GM21447 (cell line): ENCODE results near the gene GNPTAB.

Source experiments
- ATAC-seq: cut with Tn5 transposase; IDR thresholded peaks from one replicate; pipeline ENCODE4 v1.9.1; 2021; ENCODE audit not compliant: unreplicated experiment

Gene GNPTAB

DNA sequence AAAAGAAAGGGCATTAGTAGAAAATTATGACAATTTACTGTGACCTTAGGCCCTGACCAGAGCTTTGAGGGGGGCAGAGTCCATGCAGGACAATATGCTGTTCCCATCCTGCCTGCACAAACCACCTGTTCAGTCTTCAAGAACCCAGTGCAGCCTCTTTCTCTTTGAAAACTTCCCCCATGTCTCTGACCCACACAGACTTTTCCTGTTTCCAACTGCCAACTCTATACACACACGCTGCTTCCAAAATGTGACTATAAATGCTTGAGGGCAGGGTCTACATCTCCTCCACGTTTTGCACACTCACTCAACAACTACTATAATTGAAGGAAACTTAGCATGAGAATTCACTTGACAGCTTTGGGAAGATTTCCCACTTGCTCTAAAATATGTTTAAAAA lies 54.9 kb downstream of the GNPTAB start:
- no peak for ATAC-seq

DNA sequence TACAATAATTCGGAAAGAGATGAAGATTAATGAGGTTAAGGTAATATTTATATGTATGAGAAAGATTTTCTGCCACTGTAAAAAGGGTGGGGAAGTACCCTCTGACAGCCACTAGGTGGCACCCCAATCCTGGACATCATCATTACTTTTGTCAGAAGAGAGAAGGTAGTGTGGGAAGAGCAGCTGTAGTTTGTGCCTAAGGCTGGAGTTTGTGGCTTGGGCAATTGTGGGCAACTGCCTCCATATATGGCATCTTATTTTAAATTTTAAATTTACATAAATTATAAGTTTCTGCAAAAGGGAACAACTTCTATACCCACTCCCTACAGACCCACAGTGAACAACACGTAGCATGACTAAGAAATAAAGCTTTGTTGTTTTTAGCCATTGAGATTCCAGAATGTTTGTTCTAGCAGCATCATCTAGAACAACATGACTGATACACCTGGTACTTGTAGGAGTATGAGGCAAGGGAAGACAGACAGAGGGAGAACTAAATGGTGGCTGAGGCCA lies 57.1 kb downstream of the GNPTAB start:
- peak; percentile 85 for ATAC-seq

DNA sequence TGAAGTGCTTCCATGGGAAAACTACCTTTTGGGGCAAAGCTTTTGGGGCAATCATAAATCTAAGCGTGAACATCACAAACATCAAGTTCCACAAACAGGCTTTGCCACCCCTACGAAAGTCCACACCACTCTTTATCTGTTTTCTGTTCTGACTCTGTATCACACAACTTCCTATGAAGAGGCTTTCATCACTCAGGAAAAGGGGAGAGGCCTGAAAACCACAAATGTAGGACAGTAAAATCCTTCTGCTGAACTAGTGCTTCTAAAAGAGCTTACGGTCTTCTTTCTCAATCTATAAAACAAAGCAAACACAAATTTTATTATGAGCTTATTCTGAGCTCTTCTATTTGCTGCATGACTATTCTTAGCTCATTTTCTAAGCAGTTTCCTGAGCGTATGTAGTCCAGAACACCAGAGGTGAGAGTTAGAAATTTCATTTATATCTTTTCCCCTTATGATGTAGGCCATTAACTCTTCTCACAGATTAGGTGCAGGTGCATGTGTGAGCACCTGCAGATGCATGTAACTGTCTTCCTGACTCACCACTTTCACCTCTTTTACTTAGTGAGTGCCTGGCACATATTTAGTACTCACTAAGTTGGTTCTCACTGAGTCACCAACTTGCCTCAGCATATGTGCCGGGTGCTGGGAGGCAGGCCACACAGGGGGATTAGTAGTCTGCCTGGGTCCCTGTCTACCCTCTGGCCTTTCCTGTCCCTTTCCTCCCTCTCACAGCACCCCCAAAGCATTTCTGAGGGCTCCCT lies 58.6 kb downstream of the GNPTAB start:
- ATAC-seq = no peak

DNA sequence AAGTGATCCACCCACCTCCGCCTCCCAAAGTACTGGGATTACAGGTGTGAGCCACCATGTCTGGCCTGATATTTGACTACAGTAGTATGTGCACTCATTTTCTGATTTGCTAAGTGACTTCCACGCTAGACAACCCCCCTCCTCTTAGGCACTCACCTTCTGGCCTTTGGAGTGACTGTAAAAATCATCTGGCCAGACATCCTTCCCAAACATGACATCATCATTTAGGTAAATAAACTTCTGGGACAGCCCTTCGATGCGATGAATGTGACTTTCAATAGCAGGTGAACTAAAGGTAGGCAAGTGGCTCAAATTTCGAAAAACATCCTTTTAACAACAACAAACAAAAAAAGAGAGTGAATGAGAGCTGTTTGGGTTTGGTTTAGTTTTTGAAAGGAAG lies 60.9 kb downstream of the GNPTAB start:
- ATAC-seq = no peak

DNA sequence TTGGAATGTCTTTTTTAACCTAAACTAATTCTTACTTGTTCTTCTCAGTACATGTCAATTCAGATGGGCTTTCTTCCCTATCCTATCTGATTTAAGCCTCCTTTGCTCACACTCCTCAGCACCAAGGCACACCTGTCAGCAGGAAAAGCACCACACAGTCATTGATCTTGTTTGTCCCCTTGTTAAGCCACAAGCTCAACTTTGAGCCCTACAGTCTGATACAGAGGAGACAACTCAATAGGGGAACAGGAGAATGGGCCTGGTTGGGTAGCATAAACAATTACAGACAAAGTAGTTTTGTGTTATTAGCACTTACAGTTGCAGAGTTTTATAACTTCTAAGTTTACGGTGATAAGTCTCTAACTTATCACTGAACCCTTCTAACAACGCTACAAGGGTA lies 62.0 kb downstream of the GNPTAB start:
- no peak for ATAC-seq

DNA sequence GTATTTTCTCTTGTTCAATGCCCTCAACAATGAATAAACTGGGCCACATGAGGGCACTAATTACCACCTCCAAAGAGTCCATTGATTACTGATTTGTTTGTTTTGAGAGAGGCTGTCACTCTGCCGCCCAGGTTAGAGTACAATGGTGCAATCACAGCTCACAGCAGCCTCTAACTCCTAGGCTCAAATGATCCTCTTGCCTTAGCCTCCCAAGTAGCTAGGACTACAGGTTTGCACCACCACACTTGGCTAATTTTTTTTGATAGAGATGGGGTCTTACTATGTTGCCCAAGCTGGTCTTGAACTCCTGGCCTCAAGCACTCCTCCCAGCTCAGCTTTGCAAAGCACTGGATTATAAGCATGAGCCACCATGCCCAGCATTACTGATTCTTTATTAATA lies 63.2 kb downstream of the GNPTAB start:
- no peak for ATAC-seq

DNA sequence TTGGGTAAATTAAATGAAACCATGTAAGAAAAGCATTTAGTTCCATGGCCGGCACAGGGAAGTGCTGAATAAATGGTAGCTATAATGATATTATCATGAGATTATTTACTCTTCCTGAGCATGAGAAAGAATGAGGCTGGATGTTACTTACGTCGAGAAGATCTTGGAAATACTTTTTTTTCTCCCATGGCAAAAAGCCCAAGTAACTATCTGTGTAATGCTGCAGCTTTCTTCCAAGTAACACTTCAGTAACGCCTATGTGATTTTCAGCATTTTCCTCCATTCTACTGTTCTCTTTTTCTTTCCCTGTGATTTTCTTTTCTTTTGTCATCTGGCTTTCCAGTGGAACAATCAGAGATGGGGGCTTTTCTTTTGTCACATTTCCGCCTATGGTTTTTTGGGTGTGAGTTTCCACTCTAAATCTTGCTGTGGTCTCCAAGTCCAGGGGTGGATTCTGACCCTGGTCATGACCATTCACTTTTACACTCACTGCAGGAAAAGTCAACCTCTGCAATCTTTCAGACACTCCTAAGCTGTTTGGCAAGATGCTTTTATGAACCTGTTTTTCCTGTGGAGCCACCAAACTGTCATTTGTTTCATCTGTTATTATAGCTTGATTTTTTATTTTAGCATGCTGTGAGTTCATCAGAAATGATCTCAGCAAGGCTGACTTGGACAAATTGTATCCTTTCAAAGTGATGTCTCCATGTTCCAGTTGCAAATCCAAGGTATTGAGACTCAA lies 66.5 kb downstream of the GNPTAB start:
- ATAC-seq = no peak

DNA sequence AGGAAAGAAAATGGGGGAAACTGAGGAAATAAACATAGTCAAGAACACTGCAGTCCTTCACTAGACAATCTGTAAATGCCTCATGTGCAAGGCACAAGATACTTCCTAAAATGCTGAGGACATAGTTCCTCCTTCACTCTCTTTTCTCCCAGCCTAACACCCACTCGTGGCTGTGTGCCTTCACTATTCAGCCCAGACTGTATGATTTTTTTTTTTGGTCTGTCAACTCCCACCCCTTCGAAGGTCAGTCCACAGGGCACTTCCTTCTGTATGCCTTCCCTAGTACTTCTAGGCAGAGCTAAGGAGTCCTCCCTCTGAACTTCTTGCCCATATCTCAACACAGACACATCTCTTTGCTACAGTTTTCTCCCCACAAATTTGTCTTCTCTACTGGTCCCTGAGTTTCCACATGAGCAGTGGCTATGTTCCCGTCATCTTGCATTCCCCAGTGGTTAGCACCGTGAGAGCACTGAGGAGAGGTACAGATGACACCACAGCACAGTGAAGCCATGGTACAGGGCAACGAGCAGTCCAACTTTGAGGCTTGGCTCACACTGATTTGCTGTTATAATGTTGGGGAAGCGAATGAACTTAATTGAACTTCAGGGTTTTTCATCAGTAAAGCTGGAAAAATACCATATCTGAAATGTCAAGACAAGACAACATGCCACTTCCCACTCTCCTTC lies 67.4 kb downstream of the GNPTAB start:
- no peak for ATAC-seq

DNA sequence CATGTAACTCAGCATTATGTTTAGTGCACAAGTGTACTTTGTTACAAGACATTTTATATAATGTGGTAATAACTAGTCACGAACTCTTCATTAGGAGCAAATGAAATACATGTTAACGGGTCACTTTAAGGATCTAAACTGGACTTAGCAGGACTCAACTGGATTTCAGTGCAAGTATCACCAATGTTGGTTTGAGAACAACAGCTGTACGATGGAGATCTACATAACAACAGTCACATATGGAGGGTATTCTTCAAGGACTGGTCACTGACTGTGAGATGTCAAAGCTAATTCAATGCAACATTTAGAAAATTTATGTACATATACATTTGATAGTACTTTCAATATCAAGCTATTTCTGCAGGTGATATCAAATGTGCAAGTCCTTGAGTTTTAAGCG lies 69.0 kb downstream of the GNPTAB start:
- ATAC-seq = no peak

DNA sequence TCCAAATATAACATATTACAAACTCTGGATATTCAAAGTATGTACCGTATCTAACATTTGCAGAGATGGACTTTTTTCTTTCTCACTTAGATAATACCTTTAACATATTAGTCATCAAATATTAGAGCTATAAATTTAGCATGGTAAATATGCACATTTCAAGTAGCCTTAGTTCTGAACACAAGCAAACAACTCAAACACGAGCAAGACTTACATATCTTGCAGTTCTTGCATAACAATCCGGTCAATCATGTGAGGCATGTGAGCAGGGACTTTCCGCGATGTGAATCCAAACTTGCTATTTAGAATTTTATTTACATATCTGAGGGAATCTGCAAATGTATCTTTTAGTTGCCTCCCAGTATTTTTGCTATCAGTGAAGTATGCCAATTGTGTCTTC lies 69.4 kb downstream of the GNPTAB start:
- no peak for ATAC-seq

DNA sequence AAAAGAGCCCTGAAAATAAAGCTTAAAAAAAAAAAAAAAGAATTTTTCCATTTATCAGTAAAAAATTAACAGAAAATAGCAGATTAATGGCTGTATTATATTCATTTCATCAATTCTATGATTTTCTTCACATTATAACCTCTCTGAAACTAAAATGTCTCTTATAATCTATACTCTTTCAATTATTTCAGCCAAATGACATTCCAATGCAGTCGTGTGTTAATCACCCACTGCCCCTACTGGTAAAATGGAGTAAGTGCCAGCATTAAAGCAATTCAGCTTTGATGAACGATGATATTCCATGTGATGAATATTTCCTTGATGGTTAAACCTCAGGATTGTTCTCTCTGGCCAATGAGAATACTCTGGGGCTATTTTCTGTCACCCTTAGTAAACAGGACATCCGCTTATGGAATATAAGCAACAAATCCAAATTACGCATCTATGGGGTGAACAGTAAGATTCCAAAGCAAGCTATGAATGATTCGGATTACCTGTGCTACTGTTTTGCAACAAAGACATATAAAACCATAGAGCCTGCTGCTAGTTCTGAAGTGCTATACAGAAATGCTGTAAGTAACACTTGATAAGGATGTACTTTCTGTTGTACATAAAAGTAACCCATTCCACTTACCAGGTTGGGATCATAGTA lies 71.2 kb downstream of the GNPTAB start:
- ATAC-seq = no peak

DNA sequence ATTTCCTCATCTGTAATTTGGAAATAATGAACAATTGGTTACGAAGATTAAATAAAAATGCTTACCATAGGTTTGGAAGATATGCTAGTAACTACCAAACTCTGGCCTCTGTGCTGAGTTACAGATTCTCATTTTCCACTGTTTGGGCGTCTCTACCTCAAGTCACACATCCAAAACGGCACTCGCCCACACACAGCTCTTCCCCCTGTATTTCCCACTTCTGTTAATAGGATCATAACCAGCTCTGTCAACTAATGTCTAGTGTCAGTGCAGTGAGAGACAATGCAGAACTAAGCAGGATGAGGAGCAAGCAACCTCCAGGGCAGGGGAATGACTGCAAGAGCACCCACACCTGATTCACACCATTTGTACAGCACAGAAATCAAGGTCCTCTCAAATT lies 80.6 kb downstream of the GNPTAB start:
- no peak for ATAC-seq

DNA sequence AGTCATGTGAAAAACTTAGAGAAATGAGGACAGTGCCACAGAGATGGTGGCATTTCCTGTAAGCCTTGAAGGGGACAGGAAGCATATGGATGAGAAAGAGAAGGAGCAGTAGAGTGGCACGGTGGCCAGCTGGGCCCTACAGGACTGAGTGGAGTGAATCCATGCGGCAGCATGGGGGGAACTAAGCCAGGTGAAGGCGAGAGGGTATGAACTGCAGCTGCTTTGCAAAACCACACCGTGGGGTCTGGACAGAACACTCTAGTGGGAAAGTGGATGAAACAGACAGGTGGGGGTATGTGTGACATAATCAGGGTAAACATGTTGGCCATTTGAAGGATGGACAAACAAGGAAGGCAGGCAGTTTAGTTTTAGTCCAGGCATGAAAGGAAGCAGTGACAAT lies 81.1 kb downstream of the GNPTAB start:
- no peak for ATAC-seq

DNA sequence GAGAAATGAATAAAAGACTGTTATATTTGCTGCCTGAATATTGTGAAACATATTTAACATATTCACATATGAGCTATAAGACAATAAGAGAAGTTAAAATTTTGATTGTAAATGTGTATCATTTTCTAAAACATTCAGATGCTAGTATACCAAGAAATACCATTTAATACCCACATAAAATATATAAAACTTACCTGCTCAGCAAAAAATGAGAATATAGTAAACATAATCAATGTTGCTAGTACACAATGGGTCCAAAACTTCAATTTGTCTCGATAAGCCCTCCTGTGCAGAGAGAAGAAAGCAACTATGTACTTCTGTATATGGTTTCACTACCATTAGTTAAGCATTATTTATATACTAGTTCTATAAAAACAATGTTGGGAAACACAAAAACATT lies 81.9 kb downstream of the GNPTAB start:
- ATAC-seq = no peak

DNA sequence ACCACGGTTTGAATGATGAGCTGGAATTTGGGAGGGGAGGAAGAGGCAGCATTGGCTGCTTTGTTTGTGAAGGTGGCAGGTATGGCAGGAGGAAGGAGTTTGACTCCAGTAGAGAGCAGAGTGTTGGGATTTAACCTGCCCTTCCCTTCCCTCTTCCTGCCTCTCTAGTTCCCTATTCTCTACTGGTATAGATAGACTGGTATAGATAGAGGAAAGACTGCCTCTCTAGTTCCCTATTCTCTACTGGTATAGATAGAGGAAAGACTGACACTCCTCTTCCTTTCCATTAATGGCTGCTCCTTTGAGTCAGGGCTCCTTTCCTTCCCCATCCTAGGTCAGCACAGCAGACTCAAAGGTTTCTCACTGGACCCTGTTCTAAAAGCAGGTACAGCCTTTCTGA lies 83.1 kb downstream of the GNPTAB start:
- ATAC-seq = no peak

DNA sequence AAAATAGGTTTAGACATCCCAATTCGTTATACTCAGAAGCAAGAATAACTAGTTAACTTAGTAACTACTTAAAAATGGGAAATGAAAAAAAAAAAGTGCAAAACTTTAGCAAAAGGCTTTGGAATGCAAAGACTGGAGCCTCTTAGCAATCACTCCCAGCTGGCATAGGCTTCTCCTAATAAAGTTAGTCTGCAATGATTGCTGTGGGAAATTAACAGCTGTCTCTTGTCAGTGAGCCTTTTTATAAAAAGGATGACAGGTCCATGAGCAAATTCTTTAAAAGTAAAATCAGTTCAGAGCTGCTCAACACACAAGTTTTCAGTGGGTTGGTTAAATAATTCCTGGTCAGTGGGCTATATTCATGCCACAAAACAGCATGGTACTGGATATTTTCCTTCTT lies 84.1 kb downstream of the GNPTAB start:
- no peak for ATAC-seq

DNA sequence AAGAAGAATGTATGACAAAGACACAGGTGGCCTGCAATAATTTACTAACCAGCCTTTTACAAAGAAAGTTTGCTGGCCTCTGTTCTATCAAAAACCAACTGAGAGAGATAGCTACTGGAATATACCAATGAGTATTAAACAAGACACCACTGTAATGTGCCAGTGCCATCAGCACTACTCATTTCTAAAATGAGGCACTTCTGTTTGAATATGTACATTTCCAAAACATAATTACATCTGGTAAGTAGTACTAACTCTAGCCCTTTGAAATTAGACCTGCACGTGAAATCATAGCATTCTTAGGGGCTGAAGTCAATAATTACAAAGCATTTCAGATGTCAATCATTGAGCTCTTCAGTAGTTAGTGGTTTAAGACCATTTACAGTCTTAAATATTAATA lies 84.6 kb downstream of the GNPTAB start:
- no peak for ATAC-seq

DNA sequence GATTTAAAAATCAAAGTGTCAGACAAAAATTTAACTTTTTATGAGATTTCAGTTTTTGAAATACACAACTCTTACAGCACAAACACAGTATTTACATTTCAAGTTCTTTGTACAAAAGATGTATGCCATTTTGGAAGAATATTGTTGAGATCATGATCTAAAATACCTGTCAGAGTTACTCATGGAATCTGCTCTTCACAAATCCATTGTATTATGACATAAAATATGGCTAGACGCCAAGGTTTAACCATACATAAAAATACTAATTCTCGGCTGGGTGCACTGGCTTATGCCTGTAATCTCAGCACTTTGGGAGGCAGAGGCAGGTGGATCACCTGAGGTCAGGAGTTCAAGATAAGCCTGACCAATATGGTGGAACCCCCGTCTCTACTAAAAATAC lies 85.3 kb downstream of the GNPTAB start:
- ATAC-seq = no peak

DNA sequence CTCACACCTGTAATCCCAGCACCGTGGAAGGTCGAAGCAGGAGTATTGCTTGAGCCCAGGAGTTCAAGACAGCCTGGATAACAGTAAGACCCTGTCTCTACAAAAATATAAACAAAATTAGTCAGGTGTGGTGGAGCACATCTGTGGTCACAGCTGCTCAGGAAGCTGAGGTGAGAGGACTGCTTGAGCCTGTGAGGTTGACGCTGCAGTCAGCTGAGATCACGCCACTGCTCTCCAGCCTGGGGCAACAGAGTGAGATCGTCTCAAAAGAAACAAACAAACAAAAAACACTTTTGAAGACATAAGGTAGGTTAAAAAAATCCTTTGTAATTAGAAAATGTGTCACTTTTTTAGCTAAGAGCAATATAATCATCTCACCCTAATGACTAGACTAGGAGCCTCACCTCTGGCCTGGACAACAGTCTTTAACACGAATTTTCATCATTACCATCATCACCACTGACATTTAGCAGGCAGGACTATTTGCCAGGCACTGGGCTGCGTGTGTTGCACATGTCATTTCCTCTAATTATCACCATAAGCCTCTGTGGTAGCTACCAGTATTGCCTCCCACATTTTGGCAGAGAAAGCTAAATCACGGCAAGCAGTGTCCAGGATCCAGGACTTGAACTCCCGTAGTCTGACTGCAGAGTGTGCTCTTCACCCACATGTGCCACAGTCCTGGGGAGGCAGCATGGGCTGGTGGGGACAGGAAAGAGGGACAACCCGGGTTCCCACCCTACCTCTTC lies 86.9 kb downstream of the GNPTAB start:
- peak; percentile 98 for ATAC-seq

DNA sequence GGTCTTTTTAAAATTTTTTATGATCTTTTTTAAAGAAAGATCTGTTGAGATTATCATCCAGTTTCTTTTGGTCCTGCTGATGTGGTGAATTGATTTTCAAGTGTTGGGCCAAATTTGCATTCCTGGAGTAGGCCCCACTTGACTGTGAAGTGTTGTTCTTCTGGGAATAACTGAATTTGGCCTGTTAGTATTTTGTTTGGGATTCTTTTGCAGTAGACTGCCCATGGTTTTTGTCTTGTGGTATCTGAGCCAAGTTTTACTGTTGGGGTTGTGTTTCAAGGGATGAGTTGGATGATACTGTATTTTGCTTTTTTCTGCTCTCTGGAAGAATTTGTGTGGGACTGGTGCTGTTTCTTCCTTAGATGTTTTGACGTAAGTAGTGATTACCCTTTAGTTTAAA lies 87.5 kb downstream of the GNPTAB start:
- ATAC-seq = peak; percentile 3

DNA sequence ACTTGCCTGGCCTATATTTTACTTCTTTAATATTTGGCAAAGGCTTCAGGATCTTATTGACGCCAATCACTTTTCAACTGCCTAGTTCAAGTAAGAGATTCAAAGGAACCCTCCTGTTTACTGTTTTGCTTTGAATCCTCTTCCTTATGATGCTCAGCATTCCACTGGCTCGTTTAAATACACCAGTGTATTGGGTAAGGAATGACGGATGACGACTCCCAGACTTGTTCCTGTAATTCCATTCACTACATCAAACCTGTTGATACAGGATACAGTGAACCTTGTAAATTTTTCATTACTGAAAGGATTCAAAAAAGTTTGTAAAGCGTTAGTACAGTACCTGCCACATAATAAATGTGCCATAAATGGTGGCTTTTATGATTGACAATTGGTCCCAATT lies 89.8 kb downstream of the GNPTAB start:
- ATAC-seq = no peak
